ENCODE data around the gene PARN.

GRCh38 chr16:14566599-14566998 lies 63.5 kb downstream of the PARN start:
- TF ChIP-seq POLR2A (IDR thresholded peaks at IDR 0.05) (no peak), CTCF (IDR thresholded peaks at IDR 0.05) (no peak)

Measured in thyroid gland (tissue), 4 donors.